ENCODE results near the gene NSF.
"Not testable (repeated sequence)": the region's sequence is repeated elsewhere in the genome, so short reads cannot be mapped to it uniquely, and the experiment has no call there.

NSF gene

GRCh38 chr17:46590157-46591146 lies at the start of gene NSF:
Gene NSF (plus strand): TSS chr17:46590669. CDS start chr17:46590776, 107 bp downstream.
- not testable (repeated sequence) for DNase-seq

GRCh38 chr17:46548607-46549006 lies 41.9 kb upstream of the NSF start:
- not testable (repeated sequence) for DNase-seq

- not testable (repeated sequence) for DNase-seq
These were observed 31.3 kb upstream of the NSF start for GRCh38 chr17:46559155-46559554.

- not testable (repeated sequence) for DNase-seq
These were observed 30.4 kb upstream of the NSF start for GRCh38 chr17:46560048-46560447.

GRCh38 chr17:46566284-46566683 lies 24.2 kb upstream of the NSF start:
- not testable (repeated sequence) for DNase-seq

GRCh38 chr17:46566980-46567379 lies 23.5 kb upstream of the NSF start:
- not testable (repeated sequence) for DNase-seq

- not testable (repeated sequence) for DNase-seq
These were observed 18.7 kb upstream of the NSF start for GRCh38 chr17:46571796-46572195.

GRCh38 chr17:46579083-46580075 lies 11.1 kb upstream of the NSF start, which contains the start of gene ARL17A:
Gene ARL17A (minus strand): TSS chr17:46579691. CDS start chr17:46576322, 3,369 bp downstream.
- not testable (repeated sequence) for DNase-seq

GRCh38 chr17:46580082-46580481 lies 10.4 kb upstream of the NSF start:
- DNase-seq: not testable (repeated sequence)

- DNase-seq: not testable (repeated sequence)
These were observed 5.0 kb upstream of the NSF start for GRCh38 chr17:46585444-46585843.

- DNase-seq: not testable (repeated sequence)
These were observed 863 bp downstream of the NSF start for GRCh38 chr17:46591332-46591731.

GRCh38 chr17:46598344-46598931 lies 8.0 kb downstream of the NSF start:
- DNase-seq: not testable (repeated sequence)

GRCh38 chr17:46600767-46601166 lies 10.3 kb downstream of the NSF start:
- DNase-seq: not testable (repeated sequence)

GRCh38 chr17:46603125-46603524 lies 12.7 kb downstream of the NSF start:
- not testable (repeated sequence) for DNase-seq

- DNase-seq: not testable (repeated sequence)
These were observed 20.8 kb downstream of the NSF start for GRCh38 chr17:46611304-46611703.

GRCh38 chr17:46613876-46614275 lies 23.4 kb downstream of the NSF start:
- not testable (repeated sequence) for DNase-seq

- not testable (repeated sequence) for DNase-seq
These were observed 26.7 kb downstream of the NSF start for GRCh38 chr17:46617121-46617520.

GRCh38 chr17:46618975-46619374 lies 28.5 kb downstream of the NSF start:
- not testable (repeated sequence) for DNase-seq

GRCh38 chr17:46623790-46624189 lies 33.3 kb downstream of the NSF start:
- DNase-seq: not testable (repeated sequence)

- DNase-seq: not testable (repeated sequence)
These were observed 34.3 kb downstream of the NSF start for GRCh38 chr17:46624726-46625125.

GRCh38 chr17:46627452-46627851 lies 37.0 kb downstream of the NSF start:
- DNase-seq: not testable (repeated sequence)

GRCh38 chr17:46628753-46629436 lies 38.4 kb downstream of the NSF start:
- DNase-seq: not testable (repeated sequence)
